Endothelial cell of umbilical vein (primary cell): ENCODE data around the gene LMF1. TPM values are rescaled to one million over a fixed set of nuclear protein-coding genes. Genes with fewer than 3 reads are reported as not detected.

Source experiments
- BruUV-seq: library from RNA; stranded (reverse); fragments of 400-500 nt; replicated peaks from 2 replicates; lab custom pipeline; 2021; lab: Mats Ljungman, UMichigan
- CTCF ChIA-PET: fragments of 300-600, 350-600 bp; sonication (Branson Sonifier 250); formaldehyde crosslinking; loops from one replicate; lab custom pipeline; 2021; ENCODE audit warnings: antibody characterized with exemption, inconsistent platforms; lab: Charles Lee
- POLR2A ChIA-PET: fragments of 300-600, 350-600 bp; sonication (Branson Sonifier 250); formaldehyde crosslinking; loops from one replicate; lab custom pipeline; 2021; ENCODE audit warnings: antibody characterized with exemption, inconsistent platforms; lab: Charles Lee
- DNase-seq: peaks from one replicate; pipeline ENCODE4 v3.0.0-alpha.2; 2011; ENCODE audit warnings: low read depth, low spot score
- FAIRE-seq: peaks from 2 replicates; lab custom pipeline; 2011; peaks lifted over from hg19 to GRCh38; lab: Jason Lieb, UNC
- H2AFZ ChIP-seq: 2 replicates; pipeline ENCODE4 v1.6.0; 2012; ENCODE audit warnings: low read depth, low read length, control low read depth, inconsistent platforms
- H3K27ac ChIP-seq: 2 replicates; pipeline ENCODE4 v1.5.1; 2011; ENCODE audit warnings: low read depth, mild to moderate bottlenecking, control low read depth, low read length, moderate library complexity; ENCODE audit not compliant: insufficient read depth
- H3K27me3 ChIP-seq, 2 experiments: 2 replicates each; pipeline versions ENCODE4 v1.6.0 to v1.6.1; 2011; ENCODE audit warnings: low read length in 2 of 2, mixed read lengths in 1 of 2; ENCODE audit not compliant: control insufficient read depth in 2 of 2, insufficient read depth in 2 of 2
- H3K36me3 ChIP-seq, 2 experiments: 2 replicates in 1 of 2; 3 replicates in 1 of 2; pipeline ENCODE4 v1.5.1; 2011; ENCODE audit warnings: low read length in 2 of 2, mild to moderate bottlenecking in 1 of 2, moderate library complexity in 1 of 2; ENCODE audit not compliant: control insufficient read depth in 2 of 2, insufficient read depth in 2 of 2; ENCODE audit errors: extremely low read depth in 1 of 2
- H3K4me1 ChIP-seq: 3 replicates; pipeline ENCODE4 v1.5.1; 2011; ENCODE audit warnings: mild to moderate bottlenecking, low read length; ENCODE audit not compliant: control insufficient read depth, insufficient read depth; ENCODE audit errors: extremely low read depth
- H3K4me2 ChIP-seq: 2 replicates; pipeline ENCODE4 v1.6.1; 2011; ENCODE audit warnings: low read length, control low read depth, mixed read lengths; ENCODE audit not compliant: insufficient read depth
- H3K4me3 ChIP-seq, 3 experiments: fragments of 200-600 bp in 1 of 3; sonication (generic), shearing (Covaris generic) in 1 of 3; replicated peaks in 1 of 3; 2 replicates each; pipeline ENCODE4 v1.5.1; 2011 to 2016; ENCODE audit warnings: control low read depth in 3 of 3, low read length in 3 of 3, mild to moderate bottlenecking in 2 of 3, inconsistent platforms in 1 of 3, low read depth in 1 of 3, moderate library complexity in 1 of 3; ENCODE audit not compliant: insufficient read depth in 1 of 3
- H3K79me2 ChIP-seq: 2 replicates; pipeline ENCODE4 v1.6.0; 2012; ENCODE audit warnings: low read length, inconsistent platforms; ENCODE audit not compliant: control insufficient read depth, insufficient read depth
- H3K9ac ChIP-seq: replicated peaks from 2 replicates; pipeline ENCODE3; 2011; ENCODE audit warnings: low read length, control low read depth; ENCODE audit not compliant: insufficient read depth; ENCODE audit errors: extremely low read depth
- H3K9me1 ChIP-seq: replicated peaks from 3 replicates; pipeline ENCODE4 v1.6.0; 2011; ENCODE audit warnings: mild to moderate bottlenecking, low read length; ENCODE audit not compliant: control insufficient read depth, insufficient read depth; ENCODE audit errors: extremely low read depth
- H3K9me3 ChIP-seq: replicated peaks from 2 replicates; pipeline ENCODE4 v1.5.1; 2012; ENCODE audit warnings: low read length, inconsistent platforms; ENCODE audit not compliant: control insufficient read depth, insufficient read depth
- H4K20me1 ChIP-seq: replicated peaks from 2 replicates; pipeline ENCODE3; 2011; ENCODE audit warnings: mild to moderate bottlenecking, low read length; ENCODE audit not compliant: control insufficient read depth, insufficient read depth; ENCODE audit errors: extremely low read depth
- CTCF ChIP-seq, 2 donors: IDR thresholded peaks; 1 replicate in 1 of 2; 2 replicates in 1 of 2; pipeline ENCODE4 v1.5.1; 2011; ENCODE audit warnings: low read length in 2 of 2, mild to moderate bottlenecking in 2 of 2, moderate library complexity in 2 of 2, control low read depth in 1 of 2, inconsistent platforms in 1 of 2, low read depth in 1 of 2; ENCODE audit not compliant: insufficient read depth in 1 of 2; ENCODE audit errors: extremely low read depth in 1 of 2
- EZH2 ChIP-seq: IDR thresholded peaks from 2 replicates; pipeline ENCODE4 v1.6.1; 2012; ENCODE audit warnings: borderline replicate concordance, low read depth, mild to moderate bottlenecking, moderate library complexity, low read length, inconsistent platforms; ENCODE audit not compliant: severe bottlenecking
- FOS ChIP-seq: IDR thresholded peaks from 2 replicates; pipeline ENCODE4 v1.6.1; 2011; ENCODE audit warnings: mild to moderate bottlenecking, low read length, moderate library complexity, borderline replicate concordance; ENCODE audit not compliant: insufficient read depth
- GATA2 ChIP-seq: IDR thresholded peaks from 2 replicates; pipeline ENCODE4 v1.7.0; 2011; ENCODE audit warnings: low read depth, mild to moderate bottlenecking, moderate library complexity, mixed read lengths, low read length; ENCODE audit not compliant: insufficient read length, insufficient read depth
- JUN ChIP-seq: IDR thresholded peaks from 2 replicates; pipeline ENCODE4 v1.6.1; 2011; ENCODE audit warnings: borderline replicate concordance, low read depth; ENCODE audit not compliant: insufficient read length, insufficient read depth
- MAX ChIP-seq: IDR thresholded peaks from 2 replicates; pipeline ENCODE4 v1.6.1; 2011; ENCODE audit not compliant: insufficient read depth, insufficient read length
- MYC ChIP-seq: IDR thresholded peaks from one replicate; pipeline ENCODE4 v1.6.1; 2011; ENCODE audit warnings: mild to moderate bottlenecking, low read depth, low read length
- POLR2A ChIP-seq: IDR thresholded peaks from 2 replicates; pipeline ENCODE4 v1.6.1; 2012; ENCODE audit warnings: low read depth, mild to moderate bottlenecking, control low read depth, low read length
- POLR2AphosphoS5 ChIP-seq: IDR thresholded peaks from 2 replicates; pipeline ENCODE4 v1.6.1; 2012; ENCODE audit warnings: low read depth, mild to moderate bottlenecking, control low read depth, low read length, moderate library complexity; ENCODE audit not compliant: insufficient read depth
- dilution Hi-C: fragments of 300-500 bp; cut with MboI; formaldehyde crosslinking; loops from one replicate; pipeline ENCODE4 v1.15.0; 2019; ENCODE audit warnings: low sequenced_read_pairs; ENCODE audit not compliant: extremely low pct_ligation_motif_present
- intact Hi-C: fragments of 100-400 bp; cut with micrococcal nuclease; formaldehyde crosslinking; loops from one replicate; pipeline ENCODE4 v1.10.0; 2022
- polyA plus RNA-seq, 4 experiments: library from polyadenylated mRNA; depleted of rRNA in 3 of 4; stranded (reverse) in 3 of 4; unstranded in 1 of 4; fragments of >200 nt; gene quantifications; 2 replicates each; pipeline versions ENCODE4 v1.2.1 to v1.2.3, GENCODE V29; 2011 to 2012; ENCODE audit warnings: missing spikeins in 1 of 4
- total RNA-seq: library from RNA; stranded (reverse); gene quantifications from 2 replicates; pipeline ENCODE4 v1.2.3, GENCODE V29; 2021

LMF1 gene
- total and polyA plus RNA-seq, 2 donors (not counting 3 experiments of a cell fraction or from before 2014, with no cell fraction given) = 17.8 TPM

DNA sequence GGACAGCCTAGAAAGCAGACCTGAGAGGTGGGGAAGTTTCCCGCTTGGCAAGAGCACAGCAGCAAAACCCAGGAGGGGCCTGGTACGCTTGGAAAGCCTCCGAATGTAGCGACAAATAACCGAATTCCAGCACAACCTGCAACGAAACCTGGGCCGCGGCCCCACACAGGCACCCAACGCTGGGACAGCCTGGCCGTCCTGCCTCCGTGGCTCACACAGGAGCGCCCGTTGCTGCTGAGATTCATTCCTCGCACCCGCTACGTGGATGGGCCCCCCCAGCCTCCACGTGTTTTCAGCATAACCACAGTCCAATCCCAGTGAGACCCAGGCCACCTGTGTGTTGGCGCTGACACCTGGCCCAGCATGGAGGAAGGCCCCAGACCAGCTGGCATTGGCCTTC is 42.9 kb downstream of the LMF1 start:
- BruUV-seq = no TSS peak

More for the DNA sequence above, 42.9 kb downstream of the LMF1 start:
- no peak for FAIRE-seq
- ChIA-PET POLR2A (no interaction called here), CTCF (no interaction called here)
- Histone ChIP-seq H4K20me1 (no peaks in the 10 kb centered on the region), H3K27ac (no peak overlapping the region), H3K9me3 (no peaks in the 10 kb centered on the region), H3K4me2 (no peak overlapping the region), H3K9ac (no peak overlapping the region), H3K79me2 (no peaks in the 10 kb centered on the region), H3K4me3 (no peak overlapping the region), H3K9me1 (no peaks in the 10 kb centered on the region), H3K36me3 (no peaks in the 10 kb centered on the region), H3K27me3 (no peaks in the 10 kb centered on the region), H3K4me1 (no peaks in the 10 kb centered on the region), H2AFZ (no peak overlapping the region)
- intact Hi-C loops = no loop called here
- dilution Hi-C loops = no loop called here
- TF ChIP-seq EZH2 (no peak), MAX (no peak), GATA2 (no peak), POLR2A (no peak), POLR2AphosphoS5 (no peak), MYC (no peak), CTCF (IDR thresholded peaks at IDR 0.05; ENCODE audit: extremely low read depth in 1 of 2, insufficient read depth in 1 of 2, low read depth in 1 of 2, low read length in 2 of 2) (no peak), JUN (no peak), FOS (no peak)
- DNase-seq = no peak
